Peyer's patch (tissue), 4 donors: ENCODE results near the gene PHC2. TPM values are rescaled to one million over a fixed set of nuclear protein-coding genes. Genes with fewer than 3 reads are reported as not detected.
A peak's percentile ranks its signal among the peaks of the same experiment; 100 is the strongest.

Source experiments
- DNase-seq, 3 donors: peaks; one replicate each; pipeline ENCODE4 v3.0.0-alpha.2; 2017 to 2019
- H3K27ac ChIP-seq, 4 donors: fragments of 200-600 bp; sonication (generic); one replicate each; pipeline ENCODE4 v1.5.1; 2016 to 2019
- H3K27me3 ChIP-seq, 2 donors: fragments of 200-600 bp; sonication (generic); one replicate each; pipeline ENCODE4 v1.5.1; 2019
- H3K36me3 ChIP-seq, 3 donors: fragments of 200-600 bp; sonication (generic); one replicate each; pipeline ENCODE4 v1.5.1; 2016 to 2019
- H3K4me1 ChIP-seq, 4 donors: fragments of 200-600 bp; sonication (generic); one replicate each; pipeline ENCODE4 v1.5.1; 2016 to 2019
- H3K4me3 ChIP-seq, 4 donors: fragments of 200-600 bp; sonication (generic); 1 replicate in 3 of 4; 2 replicates in 1 of 4; pipeline ENCODE4 v1.5.1; 2016 to 2019; ENCODE audit warnings: mild to moderate bottlenecking in 1 of 4
- H3K9me3 ChIP-seq, 4 donors: fragments of 200-600 bp; sonication (generic); one replicate each; pipeline ENCODE4 v1.5.1; 2016 to 2019; ENCODE audit warnings: mild to moderate bottlenecking in 1 of 4
- POLR2A ChIP-seq, 2 donors: fragments of 450-650 bp; IDR thresholded peaks; one replicate each; pipeline ENCODE4 v1.5.1; 2017; ENCODE audit warnings: antibody characterized with exemption in 2 of 2, mild to moderate bottlenecking in 2 of 2, moderate library complexity in 2 of 2
- total RNA-seq, 4 donors: library from RNA; depleted of rRNA; stranded (reverse); fragments of >200 nt; gene quantifications; one replicate each; pipeline ENCODE4 v1.1.0, GENCODE V29; 2016
- TF ChIP-seq, protein P1 (sequence below), 6 experiments: fragments of 450-650 bp in 4 of 6; fragments of 200-600 bp in 2 of 6; sonication (generic) in 1 of 6; IDR thresholded peaks; one replicate each; pipeline ENCODE4 v1.5.1; 2017 to 2019; ENCODE audit warnings: antibody characterized with exemption in 6 of 6, mild to moderate bottlenecking in 3 of 6, moderate library complexity in 1 of 6

The PHC2 gene
- total RNA-seq, 4 donors from 2014 or later, result 50.3 to 71.1 (median 65.9) TPM

DNA sequence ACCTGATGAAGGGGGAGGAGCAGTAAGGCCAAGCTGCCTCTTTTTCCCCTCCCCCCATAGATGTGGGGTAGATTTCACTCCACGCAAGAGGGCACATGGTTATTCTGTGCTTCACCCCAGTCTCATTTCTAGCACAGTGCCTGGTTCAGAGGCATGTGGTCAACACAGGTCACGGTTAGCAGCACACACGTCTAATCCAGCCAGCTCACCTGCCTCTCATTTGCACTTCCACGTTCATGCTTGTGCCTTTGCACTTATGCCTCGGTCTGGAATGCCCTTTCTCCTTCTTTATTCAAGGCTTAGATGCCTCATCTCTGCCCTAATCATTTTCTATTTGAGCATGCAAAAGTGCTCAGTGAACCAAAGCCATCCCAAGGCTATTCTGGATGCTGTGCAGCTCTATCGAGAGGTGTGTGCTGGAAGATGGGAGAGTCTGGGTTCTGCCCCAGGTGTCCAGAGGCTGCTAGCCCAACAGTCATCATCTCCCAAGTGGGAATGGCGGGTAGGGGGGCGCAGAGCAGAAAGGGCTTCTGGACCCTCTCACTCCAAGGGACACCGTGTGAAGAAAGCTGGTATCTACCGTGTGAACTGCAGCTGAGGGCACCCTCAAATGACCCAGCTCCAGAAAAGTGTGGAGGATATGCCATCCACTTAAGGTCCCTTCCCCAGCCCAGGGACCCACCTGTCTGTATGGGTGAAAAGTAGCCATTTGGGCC is 107.9 kb downstream of the PHC2 start:
- no peak for TF ChIP-seq POLR2A (IDR thresholded peaks at IDR 0.05)
- TF ChIP-seq, protein P1, sequence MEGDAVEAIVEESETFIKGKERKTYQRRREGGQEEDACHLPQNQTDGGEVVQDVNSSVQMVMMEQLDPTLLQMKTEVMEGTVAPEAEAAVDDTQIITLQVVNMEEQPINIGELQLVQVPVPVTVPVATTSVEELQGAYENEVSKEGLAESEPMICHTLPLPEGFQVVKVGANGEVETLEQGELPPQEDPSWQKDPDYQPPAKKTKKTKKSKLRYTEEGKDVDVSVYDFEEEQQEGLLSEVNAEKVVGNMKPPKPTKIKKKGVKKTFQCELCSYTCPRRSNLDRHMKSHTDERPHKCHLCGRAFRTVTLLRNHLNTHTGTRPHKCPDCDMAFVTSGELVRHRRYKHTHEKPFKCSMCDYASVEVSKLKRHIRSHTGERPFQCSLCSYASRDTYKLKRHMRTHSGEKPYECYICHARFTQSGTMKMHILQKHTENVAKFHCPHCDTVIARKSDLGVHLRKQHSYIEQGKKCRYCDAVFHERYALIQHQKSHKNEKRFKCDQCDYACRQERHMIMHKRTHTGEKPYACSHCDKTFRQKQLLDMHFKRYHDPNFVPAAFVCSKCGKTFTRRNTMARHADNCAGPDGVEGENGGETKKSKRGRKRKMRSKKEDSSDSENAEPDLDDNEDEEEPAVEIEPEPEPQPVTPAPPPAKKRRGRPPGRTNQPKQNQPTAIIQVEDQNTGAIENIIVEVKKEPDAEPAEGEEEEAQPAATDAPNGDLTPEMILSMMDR (IDR thresholded peaks at IDR 0.05), result no peak
- Histone ChIP-seq H3K4me3 (no peak overlapping the region), H3K36me3 (peaks cover 0 to 61% (median 4%) of the 10 kb centered on the region in 3 donors), H3K27ac (no peak overlapping the region), H3K4me1 (peaks cover 0 to 6% (median 0%) of the 10 kb centered on the region in 4 donors), H3K27me3 (no peaks in the 10 kb centered on the region), H3K9me3 (no peaks in the 10 kb centered on the region)
- no peak for DNase-seq

DNA sequence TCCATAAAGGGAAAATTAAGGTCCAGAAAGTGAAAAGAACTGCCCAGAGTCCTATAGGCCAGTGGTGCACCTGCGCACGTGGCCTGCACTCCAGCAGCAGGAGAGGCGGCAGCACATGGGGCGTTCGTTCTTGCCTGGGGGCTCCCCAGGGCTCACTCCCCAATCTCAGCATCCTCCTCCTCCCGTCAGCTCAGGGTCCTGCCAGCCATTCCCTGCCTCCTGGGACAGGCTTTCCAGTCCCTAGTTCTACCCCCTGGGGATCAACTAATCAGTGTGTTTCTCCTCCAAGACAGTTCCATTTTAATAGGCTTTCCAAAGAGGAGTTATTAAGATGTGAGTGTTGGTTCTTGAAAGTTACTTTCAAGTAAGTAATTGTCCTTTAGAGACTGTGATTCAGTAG is 108.8 kb downstream of the PHC2 start:
- peaks cover 0 to 51% (median 4%) of the 10 kb centered on the region in 3 donors for H3K36me3 ChIP-seq
- no peaks in the 10 kb centered on the region for H3K9me3 ChIP-seq
- H3K27ac ChIP-seq, result no peak overlapping the region
- H3K4me3 ChIP-seq, result no peak overlapping the region
- DNase-seq, result no peak
- H3K4me1 ChIP-seq, result no peaks in the 10 kb centered on the region
- TF ChIP-seq, protein P1 (IDR thresholded peaks at IDR 0.05), result no peak
- no peak for TF ChIP-seq POLR2A (IDR thresholded peaks at IDR 0.05)
- no peaks in the 10 kb centered on the region for H3K27me3 ChIP-seq

DNA sequence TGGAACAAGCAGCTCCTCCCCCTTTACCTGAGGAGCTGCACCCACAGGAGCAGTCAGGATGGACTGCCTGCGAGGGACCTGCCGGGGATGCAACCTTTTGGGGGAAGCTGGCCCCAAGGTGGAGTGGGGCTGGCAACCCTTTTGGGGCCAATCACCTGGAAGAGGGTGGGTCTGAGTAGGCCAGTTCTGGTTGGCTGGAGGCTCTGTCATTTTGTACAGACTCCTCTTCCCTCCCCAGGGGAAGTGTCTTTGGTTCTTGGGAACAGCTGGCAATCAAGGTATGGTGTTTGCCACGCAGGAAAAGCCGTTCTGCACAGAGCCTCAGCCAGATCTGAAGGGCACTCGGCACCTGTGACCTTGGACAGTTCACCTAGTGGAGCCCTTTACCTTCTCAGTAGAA is 109.7 kb downstream of the PHC2 start:
- no peak for TF ChIP-seq POLR2A (IDR thresholded peaks at IDR 0.05)
- TF ChIP-seq, protein P1 (IDR thresholded peaks at IDR 0.05), result no peak
- H3K4me1 ChIP-seq, result no peaks in the 10 kb centered on the region
- H3K27ac ChIP-seq, result no peak overlapping the region
- H3K36me3 ChIP-seq, result peaks cover 0 to 42% (median 4%) of the 10 kb centered on the region in 3 donors
- no peaks in the 10 kb centered on the region for H3K9me3 ChIP-seq
- H3K4me3 ChIP-seq, result no peak overlapping the region
- peak in 1 of 3 donors; percentile 30 for DNase-seq
- no peaks in the 10 kb centered on the region for H3K27me3 ChIP-seq

GRCh38 chr1:33320619-33321165 is 110.2 kb downstream of the PHC2 start, which contains the start of gene A3GALT2:
Gene A3GALT2 (minus strand): TSS chr1:33321098. CDS start chr1:33321098, 0 bp downstream.
- no peaks in the 10 kb centered on the region for H3K9me3 ChIP-seq
- H3K27ac ChIP-seq, result no peak within 1 kb of the TSS
- H3K4me3 ChIP-seq, result no peak within 1 kb of the TSS
- no peak for TF ChIP-seq POLR2A (IDR thresholded peaks at IDR 0.05)
- TF ChIP-seq, protein P1 (IDR thresholded peaks at IDR 0.05), result no peak
- no peaks in the 10 kb centered on the region for H3K4me1 ChIP-seq
- H3K36me3 ChIP-seq, result peaks cover 0 to 37% (median 4%) of the 10 kb centered on the region in 3 donors
- H3K27me3 ChIP-seq, result no peaks in the 10 kb centered on the region
- DNase-seq, result peak in 1 of 3 donors; percentile 30

DNA sequence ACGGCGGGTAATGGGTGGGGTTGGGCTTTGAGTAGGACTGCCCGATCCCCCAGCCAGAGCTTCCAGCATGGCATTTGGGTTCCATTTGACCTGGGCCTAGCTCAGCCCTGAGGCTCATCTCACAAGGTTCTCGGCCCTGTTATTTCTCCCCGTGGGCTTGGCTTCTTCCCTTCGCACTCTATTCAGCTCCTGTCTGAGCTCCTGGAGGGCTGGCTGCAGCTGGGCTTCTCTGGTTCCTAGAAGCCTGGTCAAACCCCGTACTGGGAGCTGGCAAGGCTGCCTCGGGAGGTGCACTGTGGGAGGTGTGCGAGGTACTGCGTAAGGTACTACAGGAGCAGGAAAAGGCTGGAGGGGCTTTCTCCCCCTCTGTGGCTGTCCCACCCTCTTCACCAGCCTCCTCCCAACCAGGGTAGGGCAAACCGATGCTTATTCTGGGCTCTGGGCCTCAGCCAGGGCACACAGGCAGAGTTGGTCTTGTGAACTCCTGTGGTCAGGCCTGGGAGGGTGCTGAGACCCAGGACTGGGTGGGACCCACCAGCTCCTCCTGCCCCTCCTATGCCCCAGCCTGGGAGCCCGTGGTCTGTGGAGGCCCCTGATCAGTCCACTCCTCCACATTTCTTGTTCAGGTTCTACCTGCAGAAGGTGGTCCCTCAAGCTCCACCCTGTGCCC is 110.8 kb downstream of the PHC2 start:
- Histone ChIP-seq H3K27ac (no peak overlapping the region), H3K27me3 (no peaks in the 10 kb centered on the region), H3K36me3 (peaks cover 0 to 31% (median 4%) of the 10 kb centered on the region in 3 donors), H3K9me3 (no peaks in the 10 kb centered on the region), H3K4me3 (no peak overlapping the region), H3K4me1 (no peaks in the 10 kb centered on the region)
- TF ChIP-seq POLR2A (IDR thresholded peaks at IDR 0.05), result no peak
- TF ChIP-seq, protein P1 (IDR thresholded peaks at IDR 0.05), result no peak
- peak in 1 of 3 donors; percentile 46 for DNase-seq
